22Rv1 (cell line): ENCODE data around the gene KHDRBS1.
"Not testable (repeated sequence)": the region's sequence is repeated elsewhere in the genome, so short reads cannot be mapped to it uniquely, and the experiment has no call there.

ENCODE experiments used
- H3K27ac ChIP-seq: fragments of 450-650 bp; 2 replicates; pipeline ENCODE4 v1.5.1; 2017
- CTCF ChIP-seq: fragments of 450-650 bp; IDR thresholded peaks from 2 replicates; pipeline ENCODE4 v1.5.1; 2017; ENCODE audit warnings: mild to moderate bottlenecking
- ZFX ChIP-seq: fragments of 450-650 bp; IDR thresholded peaks from 2 replicates; pipeline ENCODE4 v1.6.1; 2017; ENCODE audit warnings: antibody characterized with exemption, borderline replicate concordance

The KHDRBS1 gene

GRCh38 chr1:32020339-32020738 lies 6.7 kb downstream of the KHDRBS1 start:
- no peak for TF ChIP-seq CTCF
- no peak for TF ChIP-seq ZFX
- peak overlapping the region; percentile 20; the same call in 1 of the 2 replicates for H3K27ac ChIP-seq

DNA sequence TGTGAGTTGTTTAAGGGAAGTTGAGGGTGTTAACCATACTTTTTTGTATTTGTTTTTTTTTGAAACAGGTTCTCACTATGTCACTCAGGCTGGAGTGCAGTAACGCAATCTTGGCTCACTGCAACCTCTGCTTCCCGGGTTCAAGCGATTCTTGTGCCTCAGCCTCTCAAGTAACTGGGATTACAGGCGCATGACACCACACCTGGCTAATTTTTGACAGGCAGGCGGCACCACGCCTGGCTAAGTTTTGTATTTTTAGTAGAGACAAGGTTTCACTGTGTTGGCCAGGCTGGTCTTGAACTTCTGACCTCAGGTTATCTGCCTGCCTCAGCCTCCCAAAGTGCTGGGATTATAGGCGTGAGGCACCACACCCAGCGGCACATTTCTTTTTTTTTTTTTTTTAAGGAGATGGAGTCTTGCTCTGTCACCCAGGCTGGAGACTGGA lies 7.9 kb downstream of the KHDRBS1 start:
- not testable (repeated sequence) for H3K27ac ChIP-seq

DNA sequence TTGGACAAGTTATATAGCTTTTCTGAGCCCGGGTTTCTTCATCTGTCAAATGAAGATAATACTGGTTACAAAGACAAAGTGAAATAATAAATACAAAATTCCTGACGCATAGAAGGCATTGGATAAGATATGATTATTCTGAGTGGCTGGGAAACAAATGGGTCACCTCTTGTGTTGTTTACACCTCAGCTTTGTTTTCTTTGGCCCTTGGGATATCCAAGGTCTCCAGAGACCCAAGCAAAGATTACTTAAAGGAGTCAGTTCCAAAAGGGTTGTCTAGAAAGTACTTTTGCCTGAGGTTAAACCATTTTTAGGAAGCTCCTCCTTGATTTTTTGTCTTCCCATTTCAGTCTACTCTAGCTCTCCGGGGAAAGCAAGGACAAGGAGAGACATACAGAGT lies 9.7 kb downstream of the KHDRBS1 start:
- no peak overlapping the region for H3K27ac ChIP-seq
- TF ChIP-seq CTCF (no peak), ZFX (no peak)

DNA sequence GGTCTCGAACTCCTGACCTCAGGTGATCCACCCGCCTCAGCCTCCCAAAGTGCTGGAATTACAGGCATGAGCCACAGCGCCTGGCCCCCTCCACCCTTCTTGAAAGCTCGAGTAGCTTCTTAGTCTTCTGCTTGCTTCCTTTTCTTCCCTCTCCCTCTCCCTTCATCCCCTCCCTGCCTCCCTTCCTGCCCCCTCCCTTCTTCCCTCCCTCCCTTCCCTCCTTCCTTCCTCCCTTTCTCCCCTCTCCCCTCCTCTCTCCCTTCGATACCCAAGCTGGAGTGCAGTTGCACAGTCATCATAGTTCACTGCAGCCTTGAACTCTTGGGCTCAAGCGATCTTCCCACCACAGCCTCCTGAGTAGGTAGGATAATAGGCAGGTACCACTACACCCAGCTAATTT lies 11.8 kb downstream of the KHDRBS1 start:
- no peak overlapping the region for H3K27ac ChIP-seq
- no peak for TF ChIP-seq ZFX
- no peak for TF ChIP-seq CTCF

GRCh38 chr1:32028746-32029145 lies 15.1 kb downstream of the KHDRBS1 start:
- TF ChIP-seq ZFX (no peak), CTCF (no peak)
- H3K27ac ChIP-seq = no peak overlapping the region

DNA sequence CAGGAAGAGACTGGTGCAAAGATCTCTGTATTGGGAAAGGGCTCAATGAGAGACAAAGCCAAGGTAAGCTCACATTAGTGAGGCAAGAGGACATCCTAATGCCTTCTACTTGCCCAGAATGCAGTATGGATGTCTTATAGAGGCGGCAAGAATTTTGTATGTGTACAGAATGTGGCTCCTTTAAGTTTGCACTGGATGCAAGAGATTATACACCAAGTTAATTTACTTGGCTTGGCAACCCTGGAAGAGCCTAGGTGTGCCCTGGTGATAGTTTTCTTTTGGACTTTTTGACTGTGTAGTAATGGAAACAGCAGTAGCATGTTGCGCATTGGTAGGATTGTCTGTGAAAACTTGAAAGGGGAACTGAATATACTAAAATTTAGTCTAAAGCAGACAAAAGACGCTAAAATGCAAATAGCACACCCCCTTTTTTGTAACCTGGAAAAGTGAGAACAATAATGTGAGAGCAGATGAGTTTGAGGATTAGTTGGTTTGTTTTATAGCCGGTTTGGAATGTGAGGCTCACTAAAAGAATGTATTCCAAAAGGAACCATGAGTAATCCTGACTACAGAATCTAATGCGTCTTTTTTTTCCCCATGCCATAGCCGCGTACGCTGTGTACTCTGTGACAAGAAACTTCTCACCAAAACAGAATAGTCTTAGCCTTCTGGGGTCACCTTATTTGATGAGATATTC lies 18.1 kb downstream of the KHDRBS1 start:
- H3K27ac ChIP-seq = no peak overlapping the region
- no peak for TF ChIP-seq ZFX
- TF ChIP-seq CTCF = no peak

- TF ChIP-seq CTCF = no peak
- TF ChIP-seq ZFX = no peak
- no peak overlapping the region for H3K27ac ChIP-seq
Measured at GRCh38 chr1:32032275-32032615, 18.6 kb downstream of the KHDRBS1 start.

DNA sequence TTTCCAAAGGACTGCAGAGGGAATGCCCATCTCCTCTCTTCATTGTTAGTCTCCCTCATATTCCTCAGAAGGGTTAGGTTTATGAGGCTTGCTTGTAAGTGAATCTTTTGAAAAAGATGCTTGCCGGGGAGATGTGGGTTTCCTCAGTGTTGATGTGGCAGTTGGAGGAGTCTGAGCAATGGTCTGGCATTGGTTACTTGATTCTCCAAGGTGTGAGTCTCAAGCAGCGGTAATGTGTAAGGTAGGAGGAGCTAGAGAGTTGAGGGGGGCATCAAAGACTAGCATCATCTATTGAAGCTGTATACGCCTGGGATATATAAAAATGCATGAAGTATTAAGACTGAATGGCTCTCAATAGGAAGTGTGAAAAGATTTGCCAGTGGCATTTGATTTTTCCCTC lies 21.5 kb downstream of the KHDRBS1 start:
- no peak for TF ChIP-seq CTCF
- no peak for TF ChIP-seq ZFX
- no peak overlapping the region for H3K27ac ChIP-seq
